GM12865 (cell line): ENCODE measurements around the gene SLC4A7.
"Not testable (repeated sequence)": the region's sequence is repeated elsewhere in the genome, so short reads cannot be mapped to it uniquely, and the experiment has no call there.

ENCODE experiments used
- DNase-seq: peaks from one replicate; pipeline ENCODE4 v3.0.0; 2010; ENCODE audit warnings: low read depth
- H3K4me3 ChIP-seq: 2 replicates; pipeline ENCODE4 v1.5.1; 2011; ENCODE audit warnings: mild to moderate bottlenecking, low read depth, low read length, control low read depth
- TF ChIP-seq, protein P1 (sequence below): IDR thresholded peaks from 2 replicates; pipeline ENCODE4 v1.5.1; 2011; ENCODE audit warnings: low read length, control low read depth, low read depth, inconsistent platforms; ENCODE audit not compliant: insufficient read depth; ENCODE audit errors: missing control alignments

Gene SLC4A7

DNA sequence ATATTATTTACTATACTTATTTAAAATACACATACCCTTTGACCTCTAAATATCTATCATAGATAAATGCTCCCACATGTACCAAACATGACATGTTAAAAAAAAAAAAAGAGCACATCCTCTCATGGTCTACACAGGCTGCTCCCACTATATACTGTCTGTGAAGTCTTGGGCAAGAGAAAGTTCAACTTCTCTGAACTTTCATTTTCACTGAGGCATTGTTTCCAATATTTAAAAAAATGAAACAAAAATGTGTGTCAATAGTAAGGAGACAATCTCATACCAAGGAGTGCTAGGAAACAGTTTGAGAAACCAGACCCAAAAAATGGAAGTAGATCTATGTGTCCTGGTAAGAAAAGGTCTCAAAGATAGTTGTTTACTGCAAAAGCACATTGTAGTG is 29.3 kb downstream of the SLC4A7 start:
- TF ChIP-seq, protein P1, sequence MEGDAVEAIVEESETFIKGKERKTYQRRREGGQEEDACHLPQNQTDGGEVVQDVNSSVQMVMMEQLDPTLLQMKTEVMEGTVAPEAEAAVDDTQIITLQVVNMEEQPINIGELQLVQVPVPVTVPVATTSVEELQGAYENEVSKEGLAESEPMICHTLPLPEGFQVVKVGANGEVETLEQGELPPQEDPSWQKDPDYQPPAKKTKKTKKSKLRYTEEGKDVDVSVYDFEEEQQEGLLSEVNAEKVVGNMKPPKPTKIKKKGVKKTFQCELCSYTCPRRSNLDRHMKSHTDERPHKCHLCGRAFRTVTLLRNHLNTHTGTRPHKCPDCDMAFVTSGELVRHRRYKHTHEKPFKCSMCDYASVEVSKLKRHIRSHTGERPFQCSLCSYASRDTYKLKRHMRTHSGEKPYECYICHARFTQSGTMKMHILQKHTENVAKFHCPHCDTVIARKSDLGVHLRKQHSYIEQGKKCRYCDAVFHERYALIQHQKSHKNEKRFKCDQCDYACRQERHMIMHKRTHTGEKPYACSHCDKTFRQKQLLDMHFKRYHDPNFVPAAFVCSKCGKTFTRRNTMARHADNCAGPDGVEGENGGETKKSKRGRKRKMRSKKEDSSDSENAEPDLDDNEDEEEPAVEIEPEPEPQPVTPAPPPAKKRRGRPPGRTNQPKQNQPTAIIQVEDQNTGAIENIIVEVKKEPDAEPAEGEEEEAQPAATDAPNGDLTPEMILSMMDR: no peak
- peak overlapping the region; percentile 42 for H3K4me3 ChIP-seq
- peak; percentile 50 for DNase-seq

- no peak overlapping the region for H3K4me3 ChIP-seq
- no peak for DNase-seq
- TF ChIP-seq, protein P1: no peak
These were observed 29.7 kb downstream of the SLC4A7 start for GRCh38 chr3:27454461-27454860.

DNA sequence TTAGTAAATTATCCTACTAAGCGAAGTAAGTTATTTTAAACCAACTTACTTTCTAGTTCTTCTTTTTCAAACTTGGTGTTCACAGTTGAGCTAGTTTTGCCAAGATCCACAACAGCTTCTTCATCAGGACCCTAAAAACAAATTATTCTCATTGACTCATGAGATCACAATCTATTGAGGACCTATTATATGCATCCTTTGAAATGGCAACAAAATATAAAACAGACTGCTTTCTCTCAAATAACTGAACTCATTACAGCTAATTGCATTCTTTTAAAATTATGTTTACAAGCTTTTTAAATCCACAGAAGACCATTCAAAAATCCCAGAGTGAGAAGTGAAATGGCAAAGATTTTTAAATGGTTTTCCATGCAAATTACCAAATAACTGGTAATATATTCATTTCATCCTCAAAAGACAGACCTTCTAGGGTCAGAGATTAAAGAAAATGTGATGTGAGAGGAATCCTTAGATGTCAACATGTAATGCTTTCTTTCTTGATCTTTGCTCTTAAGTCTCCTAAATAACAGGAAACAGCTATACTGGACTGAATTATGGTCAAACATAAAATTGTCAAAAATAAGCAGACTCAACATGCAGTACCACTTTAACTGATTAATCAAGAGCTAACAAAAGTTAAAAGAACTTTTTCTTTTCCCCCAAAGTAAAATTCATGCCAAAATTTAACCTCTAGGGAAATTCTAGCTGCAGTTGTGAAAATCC is 31.7 kb downstream of the SLC4A7 start:
- TF ChIP-seq, protein P1: no peak
- no peak for DNase-seq
- H3K4me3 ChIP-seq: no peak overlapping the region

DNA sequence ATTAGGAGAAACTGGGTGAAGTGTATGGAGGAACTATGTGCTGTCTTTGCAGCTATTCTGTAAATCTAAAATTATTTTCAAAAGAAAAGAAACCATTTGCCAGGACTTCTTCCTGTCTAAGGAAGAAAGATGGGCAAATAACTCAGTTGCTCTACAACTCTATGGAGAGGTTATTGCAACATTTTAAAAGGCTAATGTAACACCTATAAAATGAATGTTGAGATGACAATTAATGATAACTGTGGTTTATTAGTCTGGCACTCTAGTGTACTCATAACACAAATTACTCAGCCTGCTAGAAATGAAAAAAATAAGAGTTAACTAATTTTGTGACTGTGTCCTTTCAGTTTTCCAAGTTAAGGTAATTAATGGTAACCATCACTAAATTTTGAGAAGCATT is 32.3 kb downstream of the SLC4A7 start:
- no peak overlapping the region for H3K4me3 ChIP-seq
- no peak for DNase-seq
- TF ChIP-seq, protein P1: no peak

DNA sequence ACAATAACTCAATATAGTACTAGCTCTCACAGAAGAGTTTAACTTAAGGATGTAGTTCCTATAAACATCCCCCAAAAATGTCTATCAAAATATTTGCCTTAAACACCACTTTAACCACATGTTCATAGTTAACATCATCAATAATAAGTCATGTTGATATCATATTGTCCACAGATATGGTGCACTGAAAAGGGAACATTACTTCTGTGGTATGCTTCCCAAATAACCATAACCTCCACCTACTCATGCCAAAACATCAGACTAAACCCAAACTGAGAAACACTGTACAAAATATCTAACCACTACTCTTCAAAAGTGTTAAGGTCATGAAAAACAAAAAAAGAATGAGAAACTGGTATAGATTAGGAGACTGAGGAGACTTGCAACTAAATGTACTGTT is 32.9 kb downstream of the SLC4A7 start:
- no peak overlapping the region for H3K4me3 ChIP-seq
- TF ChIP-seq, protein P1: no peak
- no peak for DNase-seq

- DNase-seq: no peak
- no peak overlapping the region for H3K4me3 ChIP-seq
- TF ChIP-seq, protein P1: no peak
These were observed 34.5 kb downstream of the SLC4A7 start for GRCh38 chr3:27449530-27450150.

- not testable (repeated sequence) for H3K4me3 ChIP-seq, DNase-seq
These were observed 41.2 kb downstream of the SLC4A7 start for GRCh38 chr3:27442995-27443394.

DNA sequence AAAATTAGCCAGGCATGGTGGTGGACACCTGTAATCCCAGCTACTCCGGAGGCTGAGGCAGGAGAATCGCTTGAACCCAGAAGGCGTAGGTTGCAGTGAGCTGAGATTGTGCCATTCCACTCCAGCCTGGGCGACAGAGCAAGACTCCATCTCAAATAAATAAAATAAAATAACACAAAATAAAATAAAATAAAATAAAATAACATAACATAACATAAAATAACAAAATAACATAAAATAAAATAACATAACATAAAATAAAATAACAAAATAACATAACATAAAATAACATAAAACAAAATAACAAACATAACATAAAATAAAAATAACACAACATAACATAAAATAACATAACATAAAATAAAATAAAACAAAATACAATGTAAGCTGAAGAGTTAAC is 45.8 kb downstream of the SLC4A7 start:
- H3K4me3 ChIP-seq, DNase-seq: not testable (repeated sequence)
